Stimulated activated CD4-positive, alpha-beta T cell treated with anti-CD3 and anti-CD28 coated beads, Interleukin-4, amount 100 ng/mL, for 1 hour (primary cell): ENCODE results near the gene TYMS.

Source experiments
- DNase-seq: peaks from one replicate; pipeline ENCODE4 v3.0.0-alpha.2; 2020

TYMS gene

DNA sequence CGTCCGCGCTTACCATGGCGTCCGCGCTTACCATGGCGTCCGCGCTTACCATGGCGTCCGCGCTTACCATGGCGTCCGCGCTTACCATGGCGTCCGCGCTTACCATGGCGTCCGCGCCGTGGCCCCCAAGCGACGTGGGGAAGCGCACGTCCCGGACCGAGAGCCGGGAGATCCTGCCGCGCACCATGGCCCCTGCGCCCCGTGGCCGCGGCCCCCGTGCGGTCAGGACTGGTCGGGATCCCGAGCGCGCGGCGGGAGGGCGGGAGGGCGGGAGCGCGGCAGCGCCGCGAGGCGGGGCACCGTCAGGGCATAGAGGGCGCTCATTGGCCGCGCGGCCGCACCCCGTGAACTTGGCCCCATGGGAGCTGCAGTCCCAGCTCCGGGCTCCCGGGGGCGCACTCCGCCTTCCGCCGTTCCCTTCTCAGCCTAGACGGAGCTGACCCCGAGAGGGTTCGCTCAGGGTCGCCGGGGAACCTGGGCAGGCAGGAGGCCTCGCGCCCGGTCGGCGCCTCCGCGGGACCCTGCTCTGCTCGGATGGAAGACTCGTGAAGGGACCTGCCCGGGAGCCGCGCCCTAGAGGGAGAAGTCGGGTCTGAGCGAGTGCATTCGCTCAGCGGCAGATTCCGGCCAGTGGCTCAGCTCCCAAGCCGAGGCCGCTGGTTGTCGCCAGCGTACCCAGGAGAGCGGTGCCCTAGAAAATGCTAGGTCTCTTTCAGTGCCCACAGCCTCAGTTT lies 55.1 kb downstream of the TYMS start, which contains the start of gene ENOSF1:
TSS of gene ENOSF1 (minus strand) at position 230 of the 734 bp plus-strand sequence. CDS start at position 187, 43 bp downstream.
- DNase-seq: peak; percentile 85

DNA sequence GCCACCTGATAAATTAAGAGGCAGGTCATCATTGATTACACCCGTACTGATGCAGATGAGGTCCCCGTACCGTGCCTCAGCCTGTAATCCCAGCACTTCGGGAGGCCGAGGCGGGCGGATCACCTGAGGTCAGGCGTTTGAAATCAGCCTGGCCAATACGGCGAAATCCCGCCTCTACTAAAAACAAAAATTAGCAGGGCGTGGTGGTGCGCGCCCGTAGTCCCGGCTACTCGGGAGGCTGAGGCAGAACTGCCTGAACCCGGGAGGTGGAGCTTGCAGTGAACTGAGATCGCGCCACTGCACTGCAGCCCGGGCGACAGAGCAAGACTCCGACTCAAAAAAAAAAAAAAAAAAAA lies 55.7 kb downstream of the TYMS start:
- DNase-seq: no peak

DNA sequence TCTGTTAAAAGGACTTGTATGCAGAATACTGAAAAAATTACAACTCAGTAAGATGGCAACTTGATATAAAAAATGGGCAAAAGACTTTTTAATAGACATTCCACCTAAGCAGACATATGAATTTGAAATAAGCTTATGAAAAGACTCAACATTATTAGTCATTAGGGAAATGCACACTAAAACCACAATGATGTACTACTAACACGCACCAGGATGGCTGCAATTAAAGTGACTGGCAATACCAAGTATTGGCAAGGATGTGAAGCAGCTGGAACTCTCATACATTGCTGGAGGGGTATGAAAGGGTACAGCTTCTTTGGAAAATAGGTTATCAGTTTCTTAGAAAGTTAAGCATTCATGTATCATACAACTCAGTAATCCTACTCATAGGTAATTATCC lies 58.2 kb downstream of the TYMS start:
- DNase-seq: no peak

GRCh38 chr18:717003-717402 lies 59.5 kb downstream of the TYMS start:
- no peak for DNase-seq
